ENCODE results near the gene PADI2.

PADI2 gene

DNA sequence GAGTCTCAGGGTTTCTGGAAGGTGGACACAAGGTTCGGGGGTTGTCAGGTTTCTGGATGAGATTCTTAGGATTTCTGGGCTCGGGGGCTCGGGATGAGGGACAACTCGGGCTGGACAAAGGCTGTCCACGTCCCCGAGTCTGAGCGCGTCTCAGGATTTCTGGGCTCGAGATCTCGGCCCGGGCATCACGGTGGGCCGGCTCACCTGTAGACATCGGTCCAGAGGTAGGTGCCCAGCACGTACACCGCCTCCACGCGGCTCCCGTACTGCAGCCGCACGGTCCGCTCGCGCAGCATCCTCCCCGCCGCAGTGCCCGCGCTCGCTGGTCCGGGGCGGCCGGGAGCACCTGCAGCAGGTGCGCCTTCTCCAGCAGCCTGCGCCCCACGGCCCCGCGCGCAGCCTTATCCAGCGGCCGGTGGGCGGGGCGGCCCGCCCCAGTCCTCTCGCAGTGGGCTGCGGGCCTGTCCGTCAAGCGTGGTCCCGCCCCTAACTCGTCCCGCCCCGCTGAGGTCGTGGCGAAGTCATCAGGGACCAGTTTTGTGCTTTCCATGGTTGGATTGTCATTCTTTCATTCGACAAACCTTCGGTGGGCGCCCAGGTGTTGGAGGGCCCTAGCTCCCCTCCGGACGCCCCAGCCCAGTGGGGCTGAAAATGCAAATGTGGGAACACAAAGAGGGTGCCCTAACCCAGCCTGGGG, at the start of gene PADI2:
PADI2 (minus strand) TSS at position 376 of the 697 bp plus-strand sequence; CDS start at position 296, 80 bp downstream.
- DNase-seq: peak; percentile 85

DNA sequence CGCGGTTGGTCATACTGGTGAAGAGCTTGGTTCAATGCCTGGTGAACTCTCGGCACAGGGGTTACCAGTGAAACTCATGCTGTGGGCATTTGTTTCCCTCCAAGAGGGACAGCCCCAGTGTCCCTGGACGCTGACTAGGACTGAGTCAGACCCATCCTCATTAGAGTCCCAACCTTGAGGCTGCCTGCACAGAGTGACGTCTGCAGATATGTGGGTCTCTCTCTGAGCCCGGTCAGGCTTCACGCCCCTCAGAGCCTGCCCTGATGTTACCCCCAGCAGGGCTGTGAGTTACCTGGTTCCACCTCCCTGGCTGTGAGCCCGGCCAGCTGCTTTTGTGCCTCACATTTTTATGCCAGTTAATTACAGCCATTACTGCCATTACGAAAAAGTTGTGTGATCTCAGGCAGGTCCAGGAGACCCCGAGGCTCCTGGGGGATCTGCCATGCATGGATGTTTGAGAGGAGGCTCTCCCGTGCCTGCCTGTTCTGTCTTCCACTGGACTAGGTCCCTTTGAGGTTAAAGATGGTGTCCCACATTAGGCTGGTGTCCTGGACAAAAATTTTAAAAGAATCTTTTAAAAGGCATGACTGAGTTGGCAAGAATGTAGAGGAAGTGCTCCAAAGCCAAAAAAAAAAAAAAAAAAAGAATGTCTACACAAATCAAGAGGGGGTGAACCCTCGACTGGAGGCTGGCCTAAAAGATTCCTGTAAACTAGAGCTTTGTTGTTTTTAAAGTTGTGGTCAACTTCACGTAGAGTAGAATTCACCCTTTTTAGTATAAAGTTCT, 49.0 kb upstream of the PADI2 start:
- peak; percentile 87 for DNase-seq

GRCh38 chr1:17167786-17168090, 48.5 kb upstream of the PADI2 start:
- DNase-seq: no peak

GRCh38 chr1:17167041-17167785, 48.0 kb upstream of the PADI2 start:
- peak; percentile 93 for DNase-seq

DNA sequence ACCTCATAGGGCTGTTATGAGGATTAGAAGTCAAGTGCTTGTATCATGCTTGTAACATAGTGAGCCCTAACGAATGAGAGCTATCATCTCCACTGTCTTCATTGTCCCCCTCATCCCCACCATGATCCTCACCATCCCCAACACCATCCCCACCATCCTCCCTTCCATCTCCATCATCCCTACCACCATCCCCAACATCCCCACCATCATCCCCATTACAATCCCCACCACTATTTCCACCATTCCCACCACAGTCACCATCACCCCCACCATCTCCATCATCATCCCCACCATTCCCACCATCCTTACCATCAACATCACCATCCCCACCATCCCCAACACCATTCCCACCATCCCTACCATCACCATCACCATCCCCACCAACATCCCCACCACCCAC, 46.6 kb upstream of the PADI2 start:
- DNase-seq: peak; percentile 20

DNA sequence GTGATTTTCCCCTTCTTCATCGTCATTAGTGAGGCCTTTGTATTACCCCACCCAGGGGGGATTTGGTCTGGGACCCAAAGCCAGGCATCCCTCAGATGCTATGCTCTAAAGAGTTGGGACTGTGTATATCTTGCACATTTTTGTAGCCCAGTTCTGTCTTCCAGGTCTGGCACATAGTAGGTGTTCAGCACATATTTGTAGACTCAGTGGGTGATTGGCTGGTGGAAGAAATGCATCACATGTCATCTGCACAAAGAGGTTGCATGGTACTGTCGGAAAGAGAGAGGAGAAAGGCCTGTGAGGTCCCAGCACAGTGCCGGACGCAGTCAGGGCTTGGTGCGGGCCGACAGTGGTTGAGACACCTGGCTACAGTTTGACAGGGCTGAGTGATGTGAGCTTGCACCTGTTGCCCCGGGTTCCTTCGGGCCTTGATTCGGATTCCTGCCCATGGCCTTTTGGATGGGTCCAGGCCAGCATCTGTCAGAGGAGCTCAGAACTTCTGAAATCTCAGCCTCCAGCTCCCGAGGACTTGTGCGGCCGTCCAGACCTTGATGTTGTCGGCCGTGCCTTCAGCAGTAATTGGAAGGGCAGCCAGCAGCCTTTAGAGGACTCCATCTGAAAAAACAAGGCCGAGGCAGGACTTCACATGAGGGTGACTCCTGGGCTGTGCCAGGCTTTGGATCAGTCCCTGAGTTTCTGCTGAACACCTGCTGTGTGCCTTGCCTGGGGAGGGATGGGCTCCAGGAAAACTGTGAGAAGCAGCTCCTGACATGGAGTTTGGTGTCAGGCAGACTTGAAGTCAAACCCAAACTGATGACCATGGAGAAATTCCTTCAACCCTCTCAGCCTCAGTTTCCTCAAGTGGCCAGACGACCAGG, 44.8 kb upstream of the PADI2 start:
- peak; percentile 43 for DNase-seq

DNA sequence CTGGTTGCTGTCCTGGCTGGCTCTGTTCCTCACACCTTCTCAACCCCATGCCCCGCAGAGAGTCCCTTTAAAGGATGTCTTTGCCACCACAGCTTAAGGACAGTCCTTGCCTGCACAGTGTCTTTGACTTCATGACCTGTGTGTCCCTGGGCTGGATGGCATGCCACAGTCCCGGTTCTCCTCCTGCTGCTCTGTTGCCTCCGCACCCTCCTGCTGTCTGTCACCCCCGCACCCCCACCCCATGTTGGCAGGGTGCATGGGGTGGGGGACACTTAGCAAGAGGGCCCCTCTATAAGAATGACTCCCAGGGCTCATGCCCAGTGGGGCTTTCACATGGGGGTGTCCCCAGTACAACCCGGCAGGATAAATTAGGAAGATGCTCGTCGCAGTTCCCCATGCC, 44.1 kb upstream of the PADI2 start:
- no peak for DNase-seq

GRCh38 chr1:17162941-17163340, 43.7 kb upstream of the PADI2 start:
- peak; percentile 90 for DNase-seq

DNA sequence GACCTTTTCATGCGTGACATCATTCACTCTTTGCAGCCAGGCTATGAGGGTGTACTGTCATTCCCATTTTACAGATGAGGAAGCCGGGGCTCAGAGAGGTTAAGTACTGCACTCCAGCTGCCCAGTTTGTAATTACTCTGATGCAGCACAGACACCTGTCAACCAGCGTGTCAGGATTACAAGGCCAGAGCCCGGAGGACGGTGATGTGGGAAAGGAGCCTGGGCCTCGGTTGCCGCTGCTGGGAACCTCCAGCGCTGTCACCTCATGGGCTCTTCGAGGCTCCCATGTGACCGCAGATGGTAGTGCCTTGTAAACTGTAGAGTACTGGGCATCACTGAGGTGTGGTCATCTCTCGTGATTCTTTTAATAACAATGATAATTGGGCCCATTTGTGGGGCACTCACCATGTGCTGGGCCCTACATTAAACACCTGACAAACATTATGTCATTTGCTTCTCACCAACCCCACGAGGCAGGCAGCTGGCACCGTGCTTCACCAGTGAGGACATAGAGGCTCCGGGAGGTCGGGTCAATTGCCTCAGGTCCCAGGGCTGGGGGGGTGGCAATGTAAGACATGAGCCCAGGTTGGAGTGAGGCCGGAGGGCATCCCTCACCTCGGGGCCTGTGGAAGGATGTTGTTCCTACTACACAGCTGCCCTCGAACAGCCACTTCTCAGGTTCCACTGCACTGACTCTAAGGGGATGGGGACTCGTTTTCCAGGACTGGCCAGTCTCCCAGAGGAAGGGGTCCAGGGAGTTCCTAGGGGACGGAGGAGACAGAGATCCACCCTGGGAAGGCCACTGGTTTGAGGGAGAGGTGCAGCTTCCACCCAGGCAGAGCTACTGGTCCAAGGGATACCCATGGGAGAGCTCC, 42.9 kb upstream of the PADI2 start:
- DNase-seq: peak; percentile 36

- DNase-seq: peak; percentile 14
These were observed 42.0 kb upstream of the PADI2 start for GRCh38 chr1:17161137-17161740.

GRCh38 chr1:17158961-17159360, 39.7 kb upstream of the PADI2 start:
- peak; percentile 11 for DNase-seq

- no peak for DNase-seq
These were observed 36.9 kb upstream of the PADI2 start for GRCh38 chr1:17156108-17156507.

GRCh38 chr1:17155257-17155920, 36.1 kb upstream of the PADI2 start:
- DNase-seq: peak; percentile 71

- no peak for DNase-seq
These were observed 30.5 kb upstream of the PADI2 start for GRCh38 chr1:17149771-17150170.

DNA sequence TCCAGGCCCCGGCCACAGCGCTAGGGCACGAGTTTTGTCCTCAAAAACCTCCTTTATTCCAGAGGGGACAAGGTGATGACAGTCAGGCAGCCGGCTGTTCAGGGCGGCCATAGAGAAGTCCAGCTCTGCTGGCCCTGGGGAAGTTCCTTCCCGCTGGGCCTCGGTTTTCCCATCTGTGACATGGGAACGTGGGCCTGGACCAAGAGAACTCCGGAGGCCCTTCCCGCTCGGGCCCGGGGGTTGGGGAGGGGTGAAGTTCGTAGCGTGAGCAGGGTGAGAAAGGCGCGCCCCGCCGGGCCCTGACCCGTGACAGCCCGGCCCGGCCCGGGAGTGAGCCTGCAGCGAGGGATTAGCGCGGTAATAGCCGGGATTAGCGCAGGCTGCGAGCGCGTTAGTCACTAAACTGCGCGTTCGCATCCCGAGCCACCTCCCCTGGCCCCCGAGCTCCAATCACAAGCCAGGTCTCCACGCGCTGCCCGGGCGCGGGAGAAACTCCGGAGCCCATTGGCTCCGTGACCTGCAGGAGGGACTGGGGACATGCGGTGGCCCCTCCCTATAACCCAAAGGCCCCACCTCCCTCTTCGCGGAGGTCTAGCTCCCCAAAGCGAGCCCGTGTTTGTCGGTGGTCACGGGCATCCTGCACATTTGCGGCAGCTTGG, 29.8 kb upstream of the PADI2 start:
- DNase-seq: no peak

DNA sequence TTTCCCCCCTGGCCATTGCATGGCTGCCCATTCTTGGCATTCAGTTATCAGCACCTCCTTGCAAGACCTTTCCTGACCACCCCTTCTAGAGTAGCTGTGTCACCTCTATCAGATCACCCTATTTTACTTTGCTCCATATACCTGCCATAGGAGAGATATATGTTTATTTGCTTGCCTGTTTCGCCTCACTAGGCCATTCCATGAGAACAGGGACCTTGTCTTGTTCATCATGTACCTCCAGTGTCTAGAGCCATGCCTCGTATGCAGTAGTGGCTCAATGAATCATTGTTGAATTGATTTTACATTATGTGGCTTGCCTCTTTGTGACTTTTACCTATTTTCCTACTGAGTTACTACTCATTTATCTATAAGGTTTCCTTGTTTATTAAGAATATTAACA, 26.4 kb upstream of the PADI2 start:
- DNase-seq: no peak

- DNase-seq: no peak
These were observed 24.5 kb upstream of the PADI2 start for GRCh38 chr1:17143760-17144159.

GRCh38 chr1:17141441-17142197, 22.4 kb upstream of the PADI2 start:
- DNase-seq: no peak

DNA sequence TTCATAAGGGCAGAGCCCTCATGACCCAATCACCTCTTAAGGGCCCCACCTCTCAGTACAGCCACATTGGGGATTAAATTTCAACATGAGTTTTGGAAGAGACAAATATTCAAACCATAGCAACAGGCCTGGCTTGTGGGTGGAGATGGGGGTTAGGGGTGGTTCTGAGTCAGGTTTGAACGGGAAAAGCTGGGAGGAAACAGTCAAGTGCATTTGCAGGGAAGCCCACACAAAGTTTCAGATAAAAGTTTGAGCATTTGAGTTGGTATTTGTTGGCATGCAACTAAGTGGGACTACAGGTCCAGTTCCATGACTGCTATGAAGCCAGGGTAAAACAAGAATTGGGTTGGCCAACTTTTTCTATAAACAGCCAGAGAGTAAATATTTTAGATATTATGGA, 21.0 kb upstream of the PADI2 start:
- no peak for DNase-seq
